ENCODE measurements around the gene PEAK3. TPM values are rescaled to one million over a fixed set of nuclear protein-coding genes. Genes with fewer than 3 reads are reported as not detected.
"Not testable (repeated sequence)": the region's sequence is repeated elsewhere in the genome, so short reads cannot be mapped to it uniquely, and the experiment has no call there.

The PEAK3 gene
- total RNA-seq, 1 donor from 2014 or later: 0.68 TPM

DNA sequence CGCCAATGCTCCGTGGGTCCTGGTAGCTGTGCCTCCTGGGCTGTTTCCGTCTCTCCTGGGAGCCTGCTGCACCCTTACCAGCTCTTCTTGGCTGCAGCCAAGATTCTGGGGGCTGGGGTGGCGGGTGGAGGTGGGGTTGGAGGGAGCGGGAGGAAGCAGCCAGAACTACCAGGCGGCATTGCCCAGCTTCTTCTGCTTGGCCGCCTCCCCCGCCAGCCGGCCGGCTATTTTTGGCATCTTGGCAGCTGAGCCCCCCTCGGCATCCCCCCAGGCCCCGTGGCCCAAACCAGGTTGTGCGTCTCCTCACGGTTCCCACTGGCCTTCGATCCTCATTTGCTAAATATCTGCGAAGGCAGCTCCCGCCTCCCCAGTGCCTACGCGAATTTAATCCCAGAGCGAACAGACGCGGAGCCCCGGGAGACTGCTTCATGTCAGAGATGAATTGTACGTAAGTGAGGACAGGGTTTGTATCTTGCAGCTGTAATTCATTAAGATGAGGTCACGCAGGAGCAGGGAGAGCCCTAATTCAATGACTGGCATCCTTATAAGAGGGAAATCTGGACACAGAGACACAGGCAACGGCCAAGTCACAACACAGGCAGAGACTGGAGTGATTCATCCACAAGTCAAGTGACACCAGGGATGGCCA lies 12.8 kb upstream of the PEAK3 start:
- DNase-seq (ENCODE audit: missing footprints) (peak; percentile 69), ATAC-seq (peak; percentile 85)
- intact Hi-C loops (cut with DNase I): no loop called here

DNA sequence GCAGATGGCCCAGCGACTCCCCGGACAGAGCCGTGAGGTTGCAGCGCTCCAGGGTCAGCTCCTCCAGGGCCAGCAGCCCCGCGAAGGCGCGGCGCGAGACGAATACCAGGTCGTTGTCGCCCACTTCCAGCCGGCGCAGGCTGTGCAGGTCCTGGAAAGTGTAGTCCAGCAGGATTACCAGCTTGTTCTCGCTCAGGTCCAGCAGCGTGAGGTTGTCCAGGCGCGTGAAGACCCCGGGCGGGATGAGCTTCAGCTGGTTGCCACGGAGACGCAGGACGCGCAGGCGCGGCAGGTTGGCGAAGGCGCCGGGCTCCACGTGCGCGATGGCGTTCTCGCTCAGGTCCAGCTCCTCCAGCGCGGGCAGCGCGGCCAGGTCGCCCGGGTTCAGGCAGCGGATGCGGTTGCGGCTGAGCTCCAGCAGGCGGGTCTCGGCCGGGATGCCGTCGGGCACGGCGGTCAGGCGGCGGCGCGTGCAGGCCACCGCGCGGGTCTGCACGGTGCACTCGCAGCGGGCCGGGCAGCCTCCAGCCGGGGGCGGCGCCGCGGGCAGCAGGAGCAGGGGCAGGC lies 9.3 kb upstream of the PEAK3 start:
- ATAC-seq (no peak), DNase-seq (ENCODE audit: missing footprints) (no peak)
- intact Hi-C loops (cut with DNase I): no loop called here

DNA sequence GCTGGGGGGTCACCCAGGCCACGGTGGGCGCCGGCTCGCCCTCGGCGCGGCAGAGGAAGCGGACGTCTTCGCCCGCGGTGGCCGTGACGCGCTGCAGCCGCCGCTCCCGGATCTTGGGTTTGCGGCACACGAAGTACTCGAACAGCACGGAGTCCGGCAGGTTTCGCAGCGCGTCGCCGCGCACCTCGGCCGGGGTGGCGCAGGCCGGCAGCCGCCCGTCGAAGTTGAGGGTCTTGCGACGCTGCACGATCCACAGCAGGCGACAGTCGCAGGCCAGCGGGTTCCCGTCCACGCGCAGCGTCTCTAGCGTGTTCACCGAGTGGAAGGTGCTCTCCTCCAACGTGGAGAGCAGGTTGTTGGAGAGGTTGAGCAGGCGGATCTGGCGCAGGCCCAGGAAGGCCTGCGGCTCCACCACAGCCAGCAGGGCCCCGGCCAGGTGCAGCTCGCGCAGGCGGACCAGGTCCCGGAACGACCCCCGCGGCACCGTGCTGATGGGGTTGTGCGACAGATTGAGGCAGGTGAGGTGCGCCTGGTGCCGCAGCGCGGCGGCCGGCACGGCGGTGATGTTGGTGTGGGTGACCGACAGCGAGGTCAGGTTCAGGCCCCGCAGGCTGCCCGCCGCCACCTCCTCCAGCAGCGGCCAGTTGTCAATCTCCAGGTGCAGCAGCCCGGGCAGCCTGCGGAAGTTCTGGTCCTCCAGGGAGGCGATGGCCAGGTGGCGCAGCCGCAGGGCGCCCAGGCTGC lies 8.6 kb upstream of the PEAK3 start:
- DNase-seq (ENCODE audit: missing footprints): peak; percentile 80
- no peak for ATAC-seq
- intact Hi-C loops (cut with DNase I): no loop called here

DNA sequence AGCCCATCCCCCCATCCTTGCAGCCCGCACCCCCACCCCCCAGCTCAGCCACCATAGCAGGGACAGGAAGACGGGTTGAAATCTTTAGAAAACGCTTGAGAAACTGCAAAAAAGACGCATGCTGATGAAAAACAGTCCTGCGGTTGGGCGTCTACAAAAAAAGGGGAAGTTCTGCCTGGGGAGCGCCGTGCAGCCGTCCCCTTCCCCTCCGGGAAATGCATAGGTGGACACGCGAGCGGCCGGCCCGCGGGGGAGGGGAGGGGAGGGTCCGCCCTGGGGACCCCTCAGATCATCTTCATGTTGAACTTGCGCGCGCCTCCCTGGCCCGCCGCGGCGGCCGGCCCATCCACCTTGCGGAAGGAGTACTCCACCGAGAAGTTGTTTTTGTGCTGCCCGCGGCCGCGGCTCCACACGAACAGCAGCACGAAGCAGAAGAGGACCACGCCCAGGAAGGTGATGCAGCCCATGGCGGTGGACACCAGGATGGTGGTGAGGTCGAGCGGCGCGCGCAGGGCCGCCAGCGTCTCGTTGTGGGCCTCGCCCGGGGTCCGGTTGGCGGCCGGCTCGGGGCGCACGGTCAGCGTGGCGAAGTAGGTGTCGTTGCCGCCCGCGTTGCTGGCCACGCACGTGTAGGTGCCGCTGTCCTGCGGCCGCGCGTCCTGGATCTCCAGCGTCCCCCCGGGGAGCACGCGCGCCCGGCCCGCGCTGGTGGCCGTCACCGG lies 7.9 kb upstream of the PEAK3 start:
- ATAC-seq: peak; percentile 32
- intact Hi-C loops (cut with DNase I): no loop called here
- peak; percentile 85 for DNase-seq (ENCODE audit: missing footprints)

DNA sequence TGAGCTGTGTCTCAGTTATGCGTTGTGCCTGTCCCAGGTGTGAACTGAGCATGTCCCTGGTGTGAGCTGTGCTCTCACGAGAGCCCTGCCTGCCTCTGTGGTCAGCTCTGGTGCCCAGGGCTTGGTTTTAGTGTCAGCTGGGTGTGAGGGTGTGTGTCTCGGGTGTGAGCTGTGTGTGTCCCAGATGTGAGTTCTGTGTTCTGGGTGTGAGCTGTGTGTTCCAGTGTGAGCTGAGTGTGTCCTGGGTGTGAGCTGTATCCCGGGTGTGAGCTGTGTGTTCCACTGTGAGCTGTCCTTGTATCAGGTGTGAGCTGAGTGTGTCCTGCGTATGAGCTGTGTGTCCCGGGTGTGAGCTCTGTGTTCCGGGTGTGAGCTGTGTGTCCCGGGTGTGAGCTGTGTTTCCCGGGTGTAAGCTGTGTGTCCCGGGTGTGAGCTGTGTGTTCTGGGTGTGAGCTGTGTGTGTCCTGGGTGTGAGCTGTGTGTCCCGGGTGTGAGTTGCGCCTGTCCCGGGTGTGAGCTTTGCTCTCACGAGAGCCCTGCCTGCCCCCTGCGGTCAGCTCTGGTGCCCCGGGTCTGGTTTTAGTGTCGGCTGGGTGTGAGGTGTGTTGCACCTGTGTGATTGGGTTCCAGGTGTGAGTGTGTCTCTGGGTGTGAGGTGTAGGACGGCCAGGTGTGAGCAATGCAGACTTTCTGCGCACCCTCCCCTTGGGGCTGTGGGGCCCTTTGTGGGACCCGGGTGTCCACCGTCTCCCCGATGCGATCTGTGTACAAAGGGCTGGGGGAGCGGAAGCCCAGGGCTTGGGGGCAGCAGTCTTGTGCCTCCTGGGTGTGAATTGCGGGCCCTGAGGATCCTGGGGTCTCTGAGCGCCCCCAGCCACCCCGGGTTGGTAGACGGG lies 7.1 kb upstream of the PEAK3 start:
- DNase-seq (ENCODE audit: missing footprints) (peak; percentile 53), ATAC-seq (peak; percentile 14)
- intact Hi-C loops (cut with DNase I): no loop called here

DNA sequence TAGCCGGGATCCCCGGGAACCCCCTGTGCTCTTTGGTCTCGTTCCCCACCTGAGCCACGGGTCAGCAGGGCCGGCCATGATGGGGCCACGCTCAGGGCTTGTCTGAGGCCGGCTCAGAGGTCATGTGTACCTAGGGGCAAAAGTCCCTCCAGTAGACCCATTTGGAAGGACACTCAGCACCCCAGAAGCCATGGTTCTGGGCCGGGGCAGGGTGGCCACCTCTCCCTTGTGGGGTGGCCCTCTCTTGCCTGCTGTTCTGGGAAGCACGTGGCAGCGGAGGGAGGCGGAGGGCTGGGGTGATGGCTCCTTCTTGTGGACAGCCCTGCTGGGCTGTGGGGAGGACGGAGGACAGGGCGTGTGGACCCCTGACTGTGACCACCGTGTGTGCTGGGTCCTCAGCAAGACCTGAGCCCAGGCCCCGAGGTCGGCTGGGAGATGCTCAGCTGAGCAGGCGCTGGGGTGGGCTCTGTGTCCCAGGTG lies 6.4 kb upstream of the PEAK3 start:
- no peak for ATAC-seq
- intact Hi-C loops (cut with DNase I): no loop called here
- no peak for DNase-seq (ENCODE audit: missing footprints)

DNA sequence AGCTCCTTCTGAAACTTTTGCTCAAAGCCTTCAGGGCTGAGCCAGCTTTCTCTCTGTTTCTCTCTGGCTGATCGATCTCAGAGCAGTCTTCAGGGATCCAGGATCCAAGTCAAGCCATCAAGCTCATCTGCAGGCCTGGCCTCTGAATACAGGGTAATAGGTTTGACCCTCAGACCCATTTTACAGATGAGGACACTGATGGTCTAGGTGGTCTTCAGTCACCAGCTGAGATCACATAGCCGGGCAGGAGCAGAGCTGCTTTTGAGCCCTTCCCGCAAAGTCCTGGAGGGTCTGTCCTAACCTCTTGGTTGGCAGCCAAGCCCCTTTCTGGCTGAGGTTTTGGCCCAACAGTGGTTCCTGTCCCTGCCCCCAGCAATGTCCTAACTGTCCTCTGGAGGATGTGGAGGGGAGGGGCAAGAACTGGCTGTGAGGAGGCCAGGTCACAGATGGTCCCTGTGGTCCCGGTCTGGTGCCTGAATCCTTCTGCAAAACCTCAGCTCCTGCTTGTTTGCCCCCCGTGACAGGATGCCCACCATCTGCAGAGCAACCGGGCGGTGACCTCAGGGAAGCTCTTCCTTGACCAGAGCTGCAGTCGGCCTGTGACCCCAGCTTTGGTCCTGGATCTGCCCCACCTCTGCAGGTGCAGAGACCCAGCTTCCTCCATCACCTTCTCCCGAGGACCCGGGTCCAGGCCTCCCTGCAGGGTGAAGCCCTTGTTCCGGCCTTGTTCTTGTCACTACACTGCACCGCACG lies 5.8 kb upstream of the PEAK3 start:
- intact Hi-C loops (cut with DNase I): no loop called here

DNA sequence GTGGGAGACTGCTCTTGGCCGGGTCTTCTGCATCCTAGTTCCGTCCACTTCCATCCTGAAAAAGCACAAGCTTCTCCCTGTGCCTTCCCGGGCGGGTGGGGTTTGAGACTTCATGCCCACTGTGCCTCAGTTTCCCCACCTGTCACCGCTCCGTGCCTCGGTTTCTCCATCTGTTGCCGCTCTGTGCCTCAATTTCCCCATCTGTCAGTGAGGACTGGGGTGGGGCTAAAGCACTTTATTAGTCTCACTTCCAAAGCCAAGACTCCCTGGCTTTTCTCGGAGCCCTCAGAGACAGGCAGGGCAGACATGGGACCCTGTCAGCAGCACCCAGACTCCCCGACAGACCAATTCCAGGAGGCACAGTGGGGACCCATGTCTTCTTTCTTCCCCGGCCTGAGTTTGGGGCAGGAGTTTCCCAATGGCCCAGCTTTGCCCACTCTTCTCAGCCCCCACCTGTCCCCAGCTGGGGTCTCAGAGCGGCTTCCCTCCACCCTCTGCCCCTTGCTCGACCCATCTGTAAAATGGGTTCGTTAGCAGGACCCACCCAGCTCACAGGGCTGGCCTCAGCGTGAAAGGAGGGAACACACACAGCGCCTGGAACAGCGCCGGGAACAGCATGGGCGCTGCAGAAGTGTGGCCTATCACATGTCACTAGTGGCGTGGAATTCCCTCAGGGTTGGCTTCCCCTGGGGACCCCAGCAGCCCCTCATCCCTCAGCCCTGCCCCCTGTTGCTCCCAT lies 4.6 kb upstream of the PEAK3 start:
- intact Hi-C loops (cut with DNase I): no loop called here
- no peak for ATAC-seq
- peak; percentile 9 for DNase-seq (ENCODE audit: missing footprints)

More for the DNA sequence above, 5.8 kb upstream of the PEAK3 start:
- DNase-seq (ENCODE audit: missing footprints) (no peak), ATAC-seq (no peak)

DNA sequence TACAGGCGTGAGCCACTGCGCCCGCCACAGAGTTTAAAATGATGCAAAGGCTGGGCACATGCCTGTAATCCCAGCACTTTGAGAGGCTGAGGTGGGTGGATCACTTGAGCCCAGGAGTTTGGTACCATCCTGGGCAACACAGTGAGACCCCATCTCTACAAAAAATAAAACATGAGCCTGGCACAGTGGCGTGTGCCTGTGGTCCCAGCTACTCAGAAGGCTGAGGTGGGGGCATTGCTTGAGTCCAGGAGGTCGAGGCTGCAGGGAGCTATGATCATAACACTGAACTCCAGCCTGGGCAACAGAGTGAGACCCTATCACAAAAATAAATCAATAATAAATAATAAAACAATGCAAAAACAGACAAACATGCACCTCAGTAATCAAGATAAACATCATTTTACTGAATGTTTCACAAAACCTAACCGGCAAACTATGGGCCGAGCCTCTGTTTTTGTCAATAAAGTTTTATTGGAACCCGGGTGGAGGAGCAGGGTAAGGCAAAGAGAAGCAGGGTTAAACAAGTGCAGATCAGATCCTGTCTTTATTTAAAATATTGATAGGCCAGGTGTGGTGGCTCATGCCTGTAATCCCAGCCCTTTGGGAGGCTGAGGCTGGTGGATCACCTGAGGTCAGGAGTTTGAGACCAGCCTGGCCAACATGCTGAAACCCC lies 2.0 kb upstream of the PEAK3 start:
- DNase-seq (ENCODE audit: missing footprints) (peak; percentile 27), ATAC-seq (no peak)
- intact Hi-C loops (cut with DNase I): no loop called here

DNA sequence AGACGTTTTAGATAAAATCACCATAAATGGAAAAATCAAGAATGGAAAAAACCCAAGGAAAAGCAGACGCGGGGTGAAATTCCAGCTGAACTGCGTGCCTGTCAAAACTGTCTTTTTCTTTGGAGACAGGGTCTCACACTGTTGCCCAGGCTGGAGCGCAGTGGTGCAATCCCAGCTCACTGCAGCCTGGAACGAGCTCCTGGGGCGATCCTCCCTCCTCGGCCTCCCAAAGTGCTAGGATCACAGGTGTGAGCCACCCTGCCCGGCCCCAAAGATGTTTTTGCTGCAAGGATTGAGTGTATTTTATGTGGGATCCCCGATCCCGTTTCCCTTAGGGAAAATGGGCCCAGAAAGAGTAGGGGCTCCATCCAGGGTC lies 875 bp upstream of the PEAK3 start:
- ATAC-seq (no peak), DNase-seq (ENCODE audit: missing footprints) (no peak)
- intact Hi-C loops (cut with DNase I): no loop called here

DNA sequence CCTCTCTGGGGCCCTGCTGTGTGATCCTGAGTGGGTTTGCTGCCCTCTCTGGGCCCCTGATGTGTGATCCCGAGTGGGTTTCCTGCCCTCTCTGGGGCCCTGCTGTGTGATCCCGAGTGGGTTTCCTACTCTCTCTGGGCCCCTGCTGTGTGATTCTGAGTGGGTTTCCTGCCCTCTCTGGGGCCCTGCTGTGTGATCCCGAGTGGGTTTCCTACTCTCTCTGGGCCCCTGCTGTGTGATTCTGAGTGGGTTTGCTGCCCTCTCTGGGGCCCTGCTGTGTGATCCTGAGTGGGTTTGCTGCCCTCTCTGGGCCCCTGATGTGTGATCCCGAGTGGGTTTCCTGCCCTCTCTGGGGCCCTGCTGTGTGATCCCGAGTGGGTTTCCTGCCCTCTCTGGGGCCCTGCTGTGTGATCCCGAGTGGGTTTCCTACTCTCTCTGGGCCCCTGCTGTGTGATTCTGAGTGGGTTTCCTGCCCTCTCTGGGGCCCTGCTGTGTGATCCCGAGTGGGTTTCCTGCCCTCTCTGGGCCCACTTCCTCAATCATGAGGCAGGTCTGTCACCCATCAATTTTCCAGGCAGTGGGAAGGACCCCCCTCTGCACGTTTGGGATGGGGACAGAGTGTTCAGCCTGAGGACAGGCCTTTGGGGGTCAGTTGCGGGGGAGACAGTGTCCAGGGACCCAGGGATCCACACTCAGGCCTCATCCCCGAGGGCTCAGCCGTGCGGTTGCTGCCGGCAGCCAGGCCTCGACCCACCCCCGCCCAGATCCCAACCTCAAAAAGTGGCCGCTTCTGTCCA lies 512 bp downstream of the PEAK3 start:
- DNase-seq (ENCODE audit: missing footprints): peak; percentile 62
- intact Hi-C loops (cut with DNase I); ATAC-seq: not testable (repeated sequence)

DNA sequence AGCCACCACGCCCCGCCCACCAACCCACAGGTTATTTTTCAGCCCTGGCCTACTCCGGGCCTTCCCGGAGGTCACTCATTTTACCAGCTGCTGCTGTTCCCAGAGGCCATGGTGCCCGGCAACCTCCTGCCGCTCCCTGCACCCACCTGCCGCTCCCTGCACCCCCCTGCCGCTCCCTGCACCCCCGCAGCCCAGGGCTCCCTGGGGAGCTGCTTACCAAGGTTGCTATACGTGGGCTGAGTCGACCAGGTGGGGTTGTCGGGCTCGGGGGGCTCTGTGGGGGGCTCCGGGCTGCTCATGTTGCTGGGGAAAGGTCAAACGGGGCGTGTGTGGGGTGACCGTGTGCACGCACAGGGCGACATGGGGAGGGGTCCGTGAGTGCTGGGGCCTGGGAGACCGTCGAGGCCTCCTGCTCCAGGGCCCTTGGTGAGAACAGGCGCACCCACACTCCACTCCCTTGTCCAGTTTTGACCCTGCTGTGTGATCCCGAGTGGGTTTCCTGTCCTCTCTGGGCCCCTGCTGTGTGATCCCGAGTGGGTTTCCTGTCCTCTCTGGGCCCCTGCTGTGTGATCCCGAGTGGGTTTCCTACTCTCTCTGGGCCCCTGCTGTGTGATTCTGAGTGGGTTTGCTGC lies 1.2 kb downstream of the PEAK3 start:
- intact Hi-C loops (cut with DNase I): no loop called here
- no peak for ATAC-seq

DNA sequence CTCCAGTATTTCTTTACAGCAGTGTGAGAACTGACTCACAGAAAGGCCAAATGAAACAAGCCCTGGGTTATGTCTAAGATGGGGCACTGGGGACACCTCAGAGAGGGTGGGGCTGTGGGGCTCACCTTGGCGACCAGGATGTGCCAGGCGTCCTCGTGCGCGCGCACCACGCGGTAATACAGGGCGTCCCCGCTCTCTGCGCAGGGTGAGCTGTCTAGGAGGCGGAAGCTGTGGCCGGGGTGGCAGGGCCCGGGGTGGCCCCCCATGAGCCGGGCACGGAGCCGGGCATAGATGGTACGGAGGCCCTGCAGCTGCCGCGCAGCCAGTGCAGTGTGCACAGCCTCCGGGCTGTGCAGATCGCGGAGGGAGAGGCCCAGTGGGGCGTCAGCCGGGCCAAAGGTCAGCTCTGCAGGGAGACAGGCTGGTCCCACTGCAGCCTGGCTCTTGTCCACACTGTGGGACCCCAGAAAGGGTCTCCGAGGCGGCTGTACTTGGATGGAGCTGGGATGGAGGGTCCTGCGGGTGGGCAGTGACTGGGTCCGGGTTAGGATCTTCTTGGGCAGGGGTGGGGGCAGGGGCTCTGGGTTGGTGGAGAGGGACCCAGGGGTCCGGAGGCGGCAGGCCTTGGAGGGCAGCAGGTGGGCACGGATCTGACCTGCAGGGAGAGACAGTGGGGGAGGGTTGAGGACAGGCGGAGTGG lies 3.4 kb downstream of the PEAK3 start:
- peak; percentile 41 for DNase-seq (ENCODE audit: missing footprints)
- ATAC-seq: no peak
- intact Hi-C loops (cut with DNase I): no loop called here

More for the DNA sequence above, 1.2 kb downstream of the PEAK3 start:
- DNase-seq (ENCODE audit: missing footprints): peak; percentile 47

DNA sequence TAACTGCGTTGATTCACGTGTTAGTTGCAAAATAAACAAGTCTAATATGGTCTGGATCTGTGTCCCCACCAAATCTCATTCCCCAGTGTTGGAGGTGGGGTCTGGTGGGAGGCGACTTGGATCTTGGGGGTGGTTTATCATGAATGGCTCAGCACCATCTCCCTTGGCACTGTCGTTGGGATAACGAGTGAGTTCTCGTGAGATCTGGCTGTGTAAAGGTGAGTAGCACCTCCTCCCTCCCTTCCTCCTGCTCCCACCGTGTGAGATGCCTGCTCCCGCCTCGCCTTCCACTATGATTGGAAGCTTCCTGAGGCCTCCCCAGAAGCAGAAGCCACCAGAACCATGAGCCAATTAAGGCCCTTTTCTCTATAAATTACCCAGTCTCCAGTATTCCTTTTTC lies 4.8 kb downstream of the PEAK3 start:
- intact Hi-C loops (cut with DNase I): no loop called here
- ATAC-seq (no peak), DNase-seq (ENCODE audit: missing footprints) (peak; percentile 37)

DNA sequence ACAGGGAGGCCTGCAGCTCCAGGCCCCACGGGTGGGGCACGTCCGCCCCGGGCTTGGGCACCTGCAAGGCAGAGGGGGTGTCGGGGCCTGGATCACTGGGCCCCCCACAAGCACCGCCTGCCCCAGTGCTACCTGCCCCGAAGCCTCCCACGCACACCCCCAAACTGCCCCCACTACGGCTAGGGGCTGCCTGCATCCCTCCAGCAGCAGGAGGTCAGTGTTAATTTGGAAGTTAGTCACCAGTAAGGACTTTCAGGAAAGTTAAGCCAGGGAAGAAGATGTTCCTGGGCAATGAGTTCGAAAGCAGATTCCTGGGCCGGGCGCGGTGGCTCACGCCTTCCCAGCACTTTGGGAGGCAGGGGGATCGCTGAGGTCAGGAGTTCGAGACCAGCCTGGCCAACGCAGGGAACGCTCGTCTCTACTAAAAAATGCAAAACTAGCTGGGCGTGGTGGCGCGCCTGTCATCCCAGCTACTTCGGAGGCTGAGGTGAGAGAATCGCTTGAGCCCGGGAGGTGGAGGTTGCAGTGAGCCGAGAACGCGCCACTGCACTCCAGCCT lies 5.5 kb downstream of the PEAK3 start:
- intact Hi-C loops (cut with DNase I): no loop called here
- DNase-seq (ENCODE audit: missing footprints) (peak; percentile 50), ATAC-seq (no peak)
